ENCODE results near the gene FMNL2. TPM values are rescaled to one million over a fixed set of nuclear protein-coding genes. Genes with fewer than 3 reads are reported as not detected.

FMNL2 gene
- total RNA-seq, 1 donor from 2014 or later, result 1.6 TPM

GRCh38 chr2:152637251-152637650 lies 302.3 kb downstream of the FMNL2 start:
- intact Hi-C loops (cut with micrococcal nuclease), result loop anchor here (5.0 kb wide), 1 partner anchor 230 kb away; no protein-coding TSS in a partner anchor

- intact Hi-C loops (cut with micrococcal nuclease), result loop anchor here (5.0 kb wide), 1 partner anchor 231 kb away; no protein-coding TSS in a partner anchor
These were observed 303.1 kb downstream of the FMNL2 start for GRCh38 chr2:152638056-152638455.

- intact Hi-C loops (cut with micrococcal nuclease), result loop anchor here (5.0 kb wide), 1 partner anchor 231 kb away; no protein-coding TSS in a partner anchor
These were observed 303.6 kb downstream of the FMNL2 start for GRCh38 chr2:152638590-152638989.

GRCh38 chr2:152644189-152644873 lies 309.4 kb downstream of the FMNL2 start:
- intact Hi-C loops (cut with micrococcal nuclease), result no loop called here

GRCh38 chr2:152646264-152646663 lies 311.3 kb downstream of the FMNL2 start:
- intact Hi-C loops (cut with micrococcal nuclease), result no loop called here

- intact Hi-C loops (cut with micrococcal nuclease), result no loop called here
These were observed 311.8 kb downstream of the FMNL2 start for GRCh38 chr2:152646775-152647174.

GRCh38 chr2:152647552-152647951 lies 312.6 kb downstream of the FMNL2 start:
- intact Hi-C loops (cut with micrococcal nuclease), result no loop called here

GRCh38 chr2:152648336-152648735 lies 313.4 kb downstream of the FMNL2 start:
- intact Hi-C loops (cut with micrococcal nuclease), result no loop called here

GRCh38 chr2:152649997-152650396 lies 315.0 kb downstream of the FMNL2 start:
- intact Hi-C loops (cut with micrococcal nuclease), result no loop called here

- intact Hi-C loops (cut with micrococcal nuclease), result no loop called here
These were observed 315.9 kb downstream of the FMNL2 start for GRCh38 chr2:152650768-152651371.

- intact Hi-C loops (cut with micrococcal nuclease), result no loop called here
These were observed 316.9 kb downstream of the FMNL2 start for GRCh38 chr2:152651834-152652233.

GRCh38 chr2:152655880-152656279 lies 320.9 kb downstream of the FMNL2 start:
- intact Hi-C loops (cut with micrococcal nuclease), result loop anchor here (1.0 kb wide), 1 partner anchor 38 kb away; no protein-coding TSS in a partner anchor

- intact Hi-C loops (cut with micrococcal nuclease), result no loop called here
These were observed 322.1 kb downstream of the FMNL2 start for GRCh38 chr2:152657043-152657442.

- intact Hi-C loops (cut with micrococcal nuclease), result no loop called here
These were observed 323.2 kb downstream of the FMNL2 start for GRCh38 chr2:152658221-152658620.

- intact Hi-C loops (cut with micrococcal nuclease), result loop anchor here (10.0 kb wide), 1 partner anchor 1216 kb away; no protein-coding TSS in a partner anchor
These were observed 326.1 kb downstream of the FMNL2 start for GRCh38 chr2:152661076-152661475.

GRCh38 chr2:152664725-152665124 lies 329.8 kb downstream of the FMNL2 start:
- intact Hi-C loops (cut with micrococcal nuclease), result loop anchor here (1.0 to 10.0 kb wide), 2 partner anchors 11 to 1220 kb away; no protein-coding TSS in a partner anchor

- intact Hi-C loops (cut with micrococcal nuclease), result no loop called here
These were observed 339.4 kb downstream of the FMNL2 start for GRCh38 chr2:152674334-152674733.

- intact Hi-C loops (cut with micrococcal nuclease), result no loop called here
These were observed 341.5 kb downstream of the FMNL2 start for GRCh38 chr2:152676461-152676860.

- intact Hi-C loops (cut with micrococcal nuclease), result no loop called here
These were observed 343.8 kb downstream of the FMNL2 start for GRCh38 chr2:152678808-152679207.

GRCh38 chr2:152682663-152683062 lies 347.7 kb downstream of the FMNL2 start:
- intact Hi-C loops (cut with micrococcal nuclease), result no loop called here

GRCh38 chr2:152683400-152683799 lies 348.4 kb downstream of the FMNL2 start:
- intact Hi-C loops (cut with micrococcal nuclease), result no loop called here

- intact Hi-C loops (cut with micrococcal nuclease), result no loop called here
These were observed 351.3 kb downstream of the FMNL2 start for GRCh38 chr2:152686321-152686720.

GRCh38 chr2:152693033-152693432 lies 358.1 kb downstream of the FMNL2 start:
- intact Hi-C loops (cut with micrococcal nuclease), result no loop called here
